ENCODE measurements around the gene CHRM4.

Gene CHRM4

DNA sequence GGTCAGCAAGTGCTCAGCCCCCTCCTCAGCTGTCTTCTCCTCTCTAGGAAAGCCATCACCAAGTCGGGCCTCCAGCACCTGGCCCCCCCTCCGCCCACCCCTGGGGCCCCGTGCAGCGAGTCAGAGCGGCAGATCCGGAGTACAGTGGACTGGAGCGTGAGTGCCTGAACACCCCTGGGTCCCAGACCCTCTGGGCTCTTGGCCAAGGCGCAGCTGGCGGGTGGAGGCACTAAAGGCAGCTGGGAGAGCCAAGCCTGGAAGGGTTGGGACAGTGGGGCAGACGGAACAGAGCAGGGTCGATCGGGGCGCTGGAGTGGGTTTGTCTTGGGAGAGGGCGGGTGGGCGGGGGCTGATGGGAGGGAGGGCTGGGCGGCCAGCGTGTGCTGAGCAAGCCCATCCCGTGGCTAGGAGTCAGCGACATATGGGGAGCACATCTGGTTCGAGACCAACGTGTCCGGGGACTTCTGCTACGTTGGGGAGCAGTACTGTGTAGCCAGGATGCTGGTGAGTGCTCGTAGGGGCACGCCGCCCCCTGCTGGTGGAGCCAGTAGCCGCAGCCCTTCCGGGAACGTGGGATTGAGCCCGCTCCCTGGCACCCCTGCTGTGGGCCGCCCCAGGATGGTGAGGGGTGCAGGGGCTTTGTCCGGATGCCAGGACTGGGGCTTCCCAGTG, 24.2 kb downstream of the CHRM4 start:
- no peak for DNase-seq

DNA sequence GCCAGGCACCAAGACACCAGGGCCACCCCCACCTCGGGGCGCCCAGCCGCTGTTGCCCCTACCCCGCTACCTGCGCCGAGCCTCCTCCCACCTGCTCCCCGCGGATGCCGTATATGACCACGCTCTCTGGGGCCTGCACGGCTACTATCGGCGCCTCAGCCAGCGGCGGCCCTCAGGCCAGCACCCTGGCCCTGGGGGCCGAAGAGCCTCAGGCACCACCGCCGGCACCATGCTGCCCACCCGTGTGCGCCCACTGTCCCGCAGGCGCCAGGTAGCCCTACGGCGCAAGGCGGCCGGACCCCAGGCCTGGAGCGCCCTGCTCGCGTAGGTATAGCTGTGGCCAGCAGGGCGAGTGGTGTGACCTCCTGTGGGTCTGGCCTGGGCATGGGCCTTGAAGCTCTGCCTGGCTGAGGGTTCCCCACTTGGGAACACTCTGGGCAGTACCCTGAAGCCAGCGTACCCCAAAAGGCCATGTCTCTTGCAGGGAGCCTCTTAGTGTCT, 24.9 kb downstream of the CHRM4 start:
- no peak for DNase-seq

DNA sequence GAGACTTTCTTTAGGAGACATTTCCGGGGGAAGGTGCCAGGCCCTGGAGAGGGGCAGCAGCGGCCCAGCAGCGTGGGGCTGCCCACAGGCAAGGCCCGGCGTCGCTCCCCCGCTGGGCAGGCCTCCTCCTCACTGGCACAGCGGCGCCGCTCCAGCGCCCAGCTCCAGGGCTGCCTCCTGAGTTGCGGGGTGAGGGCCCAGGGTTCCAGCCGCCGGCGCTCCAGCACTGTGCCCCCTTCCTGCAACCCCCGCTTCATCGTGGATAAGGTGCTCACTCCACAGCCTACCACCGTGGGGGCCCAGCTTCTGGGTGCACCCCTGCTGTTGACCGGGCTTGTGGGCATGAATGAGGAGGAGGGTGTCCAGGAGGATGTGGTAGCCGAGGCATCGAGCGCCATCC, 25.3 kb downstream of the CHRM4 start:
- DNase-seq = no peak

DNA sequence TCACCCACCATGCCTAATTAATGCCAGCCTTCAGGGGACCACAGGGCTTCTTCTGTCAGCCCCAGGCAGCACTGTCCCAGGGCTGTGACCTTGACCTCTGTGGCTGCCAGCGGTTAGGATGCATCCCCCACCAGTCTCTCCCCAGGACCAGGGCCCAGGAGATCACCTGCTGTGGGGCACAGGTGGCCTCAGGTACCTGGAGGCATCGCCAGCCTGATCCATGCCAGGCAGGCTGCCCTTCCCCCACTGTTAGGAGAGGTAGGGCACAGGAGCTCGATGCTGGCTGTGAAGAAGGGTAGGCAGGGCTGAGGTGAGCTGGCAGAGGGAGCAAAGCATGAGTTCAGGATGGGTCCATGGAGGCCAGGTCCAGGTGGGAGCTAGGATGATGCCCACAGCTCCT, 26.8 kb downstream of the CHRM4 start:
- no peak for DNase-seq

DNA sequence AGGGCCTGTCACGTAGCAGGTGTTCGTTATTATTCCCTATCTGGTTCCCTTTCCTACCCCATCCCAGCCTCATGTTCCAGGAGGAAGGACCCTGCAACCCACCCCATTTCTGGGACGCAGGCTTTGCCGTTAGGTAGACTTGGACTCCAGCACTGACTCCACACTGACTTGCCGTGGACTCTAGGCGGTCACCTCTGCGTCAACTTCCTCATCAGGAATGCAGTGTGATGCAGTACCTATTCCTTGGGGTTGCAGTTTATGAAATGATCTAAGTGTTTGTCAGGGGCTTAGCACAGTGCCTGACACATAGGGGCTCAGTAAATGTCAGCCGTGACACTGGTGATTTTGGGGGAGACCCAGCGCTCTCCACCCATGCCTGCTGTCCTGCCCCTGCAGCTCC, 27.5 kb downstream of the CHRM4 start:
- no peak for DNase-seq

DNA sequence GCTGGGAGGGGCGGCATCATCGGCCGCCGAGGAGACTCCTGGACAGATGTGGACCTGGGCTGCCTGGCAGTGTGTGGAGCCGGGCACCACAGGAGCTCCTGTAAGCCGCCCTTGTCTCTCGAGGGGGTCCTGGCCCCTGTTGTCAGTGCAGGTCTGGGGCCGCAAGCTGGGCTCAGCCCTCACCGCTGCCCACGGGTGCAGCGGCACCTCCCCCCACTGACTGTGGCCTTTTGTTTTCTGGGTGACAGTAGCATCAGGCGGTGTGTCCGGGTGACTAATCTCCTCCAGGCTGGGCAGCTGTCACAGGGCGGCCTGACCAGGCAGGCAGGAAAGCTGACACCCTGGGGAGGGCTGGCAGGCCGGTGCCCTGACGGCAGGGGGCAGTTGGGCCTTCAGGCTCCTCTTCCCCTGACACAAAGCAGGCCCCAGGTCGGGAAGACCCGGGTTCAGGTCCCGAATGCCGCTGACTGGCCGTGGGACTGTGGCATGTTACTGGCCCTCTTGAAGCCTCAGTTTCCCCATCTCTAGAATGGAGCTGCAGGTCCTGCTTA, 28.0 kb downstream of the CHRM4 start:
- DNase-seq = peak; percentile 79

DNA sequence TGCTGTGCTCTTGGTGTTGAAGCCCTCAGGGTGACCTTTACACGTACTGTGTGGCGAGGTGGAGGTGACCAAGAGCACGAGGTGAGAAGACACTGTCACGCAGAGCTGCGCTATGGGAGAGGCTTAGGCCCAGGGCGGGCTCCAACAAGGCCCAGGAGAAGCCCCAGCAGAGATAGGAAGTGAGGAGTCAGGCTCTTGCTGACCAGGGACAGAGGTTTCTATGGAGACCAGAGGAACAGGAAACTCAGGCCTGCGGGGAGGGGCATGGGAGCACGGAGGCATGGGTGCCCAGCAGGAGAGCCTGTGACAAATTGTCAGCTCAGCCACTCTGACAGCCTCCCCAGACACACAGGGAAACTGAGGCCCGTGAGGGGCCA, 28.6 kb downstream of the CHRM4 start:
- DNase-seq = peak; percentile 72

DNA sequence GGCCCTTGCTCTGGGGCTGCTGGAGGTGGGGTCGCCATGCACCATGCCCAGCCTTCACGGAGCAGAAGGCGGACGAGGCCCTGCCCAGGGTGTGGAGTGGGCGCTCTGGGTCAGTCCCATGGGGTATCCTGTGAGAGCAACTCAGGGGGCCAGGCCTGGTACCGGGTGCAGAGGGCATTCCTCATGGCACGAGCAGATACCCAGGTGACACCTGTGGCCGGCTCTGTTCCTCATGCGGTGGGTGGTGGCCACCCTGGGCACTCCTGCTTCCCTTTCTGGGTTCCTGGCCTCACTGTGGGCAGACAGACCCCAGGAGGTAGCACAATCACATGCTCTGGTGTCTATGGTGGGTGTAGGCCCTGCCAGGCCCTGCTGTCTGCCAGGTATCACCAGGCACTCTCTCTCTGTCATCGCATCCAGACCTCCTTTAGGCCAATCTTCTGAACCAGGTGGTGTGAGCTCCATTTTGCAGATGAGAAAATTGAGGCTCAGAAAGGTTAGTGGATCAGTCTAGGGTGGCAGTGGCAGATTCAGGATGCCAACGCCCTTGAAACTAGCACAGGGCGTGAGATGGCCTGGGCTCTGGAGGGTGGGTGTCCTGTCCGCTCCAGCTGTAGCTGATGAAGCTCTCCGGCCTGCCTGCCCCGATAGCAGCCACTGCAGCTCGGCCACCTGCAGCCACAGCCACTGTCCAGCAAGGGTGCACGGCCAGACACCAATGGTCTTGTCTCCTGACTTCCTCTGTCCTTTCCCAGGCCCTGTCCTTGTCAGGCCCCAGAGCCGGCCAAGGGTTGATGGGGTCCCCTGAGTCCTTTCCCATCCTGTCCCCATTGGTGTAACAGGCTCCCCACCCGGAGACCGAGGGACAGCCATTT, 29.2 kb downstream of the CHRM4 start:
- no peak for DNase-seq

DNA sequence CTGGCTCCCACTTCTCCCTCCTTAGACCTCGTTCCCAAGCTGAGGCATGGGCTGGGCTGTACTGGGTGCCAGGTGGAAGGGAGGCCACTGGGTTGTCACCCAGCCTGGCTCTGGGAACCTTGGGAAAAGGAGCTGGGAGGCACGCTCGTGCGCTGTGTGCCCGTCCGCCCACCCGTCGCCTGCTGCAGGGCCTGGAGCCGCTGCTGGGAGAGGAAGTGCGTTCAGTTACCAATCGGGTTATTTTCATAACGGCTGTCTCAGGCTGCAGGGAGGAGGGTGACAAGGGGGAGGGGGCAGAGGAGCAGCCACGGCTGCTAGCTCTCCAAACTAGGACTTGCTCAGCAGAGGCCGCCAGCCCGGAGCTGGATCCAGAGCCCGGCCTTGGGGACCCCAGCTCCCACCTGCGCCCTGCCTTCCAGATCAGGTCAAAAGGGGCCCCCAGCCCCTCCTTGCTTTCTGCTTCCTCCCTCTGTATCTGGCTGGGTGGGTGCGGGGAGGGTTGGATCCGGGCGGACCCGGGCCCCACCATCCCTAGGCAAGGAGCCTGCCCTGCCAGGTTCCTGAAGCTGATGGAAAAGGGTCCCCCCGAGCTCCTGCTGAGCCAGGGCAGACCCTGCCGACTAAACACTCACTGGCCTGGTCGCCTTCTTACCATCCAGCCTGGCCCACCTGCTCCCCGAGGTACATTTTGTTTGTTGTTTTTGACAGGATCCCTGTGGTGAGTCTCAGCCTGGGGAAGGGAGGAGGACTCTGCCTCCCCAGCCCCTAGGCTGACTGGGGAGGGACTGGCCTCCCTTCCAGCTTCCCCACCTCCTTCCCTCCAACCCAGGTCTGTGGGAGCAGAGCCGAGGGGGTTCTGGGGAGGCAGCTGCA, 30.1 kb downstream of the CHRM4 start:
- DNase-seq = no peak

DNA sequence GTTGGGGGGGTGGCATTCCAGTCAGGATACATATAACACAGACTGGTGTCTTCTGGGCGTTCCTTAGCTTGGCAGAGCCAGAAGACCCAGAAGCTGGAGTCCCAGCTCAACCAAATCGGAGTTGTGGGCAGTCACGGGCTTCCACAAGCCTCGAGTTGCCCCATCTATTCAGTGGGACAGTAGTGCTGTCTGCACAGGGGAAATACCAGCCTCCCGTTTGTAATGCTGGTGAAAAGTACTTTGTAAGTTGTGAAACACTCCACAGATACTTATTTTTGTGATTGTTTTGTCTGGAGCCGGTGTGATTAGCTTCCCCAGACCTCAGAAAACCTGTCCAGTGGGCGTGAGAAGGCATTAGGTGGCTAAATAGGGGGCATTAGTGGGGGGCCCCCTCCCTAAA, 30.7 kb downstream of the CHRM4 start:
- DNase-seq = no peak

DNA sequence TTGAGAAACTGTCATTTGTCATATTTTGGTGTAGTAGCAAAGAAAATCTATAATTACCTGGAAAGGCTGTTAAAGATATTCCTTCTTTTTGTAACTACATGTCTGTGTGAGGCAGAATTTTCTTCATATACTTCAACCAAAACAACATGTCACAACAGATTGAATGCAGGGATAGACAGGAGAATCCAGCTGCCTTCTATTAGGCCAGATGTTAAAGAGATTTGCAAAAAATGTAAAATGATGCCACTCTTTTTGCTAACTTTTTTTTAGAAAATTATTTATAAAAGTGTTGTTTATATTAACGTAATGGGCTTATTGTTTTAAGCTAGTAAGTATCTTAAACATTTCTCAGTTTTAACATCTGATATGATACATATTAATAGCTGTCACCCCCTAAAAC, 31.6 kb downstream of the CHRM4 start:
- no peak for DNase-seq

DNA sequence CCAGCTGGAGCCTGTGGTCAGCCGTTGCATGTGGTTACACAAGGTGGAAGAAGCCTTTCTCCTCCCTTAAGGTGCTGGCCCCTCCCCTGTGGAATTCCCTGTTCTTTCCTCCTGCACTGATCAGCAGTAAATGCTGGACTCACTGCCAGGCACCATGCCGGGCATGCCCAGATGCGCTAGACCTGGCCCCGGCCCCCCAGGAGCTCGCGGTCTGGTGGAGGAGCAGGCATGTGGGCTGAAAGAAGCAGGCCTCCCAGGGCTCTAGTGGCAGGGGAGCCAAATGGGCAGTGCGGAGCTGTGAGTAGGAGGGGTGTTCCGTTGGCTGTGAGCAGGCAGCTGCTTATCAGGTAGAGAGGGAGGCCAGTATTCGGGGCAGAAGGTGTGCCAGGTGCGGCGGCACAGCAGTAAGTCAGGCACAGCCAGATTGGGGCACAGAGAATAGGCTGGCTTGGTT, 34.1 kb downstream of the CHRM4 start:
- DNase-seq = no peak

DNA sequence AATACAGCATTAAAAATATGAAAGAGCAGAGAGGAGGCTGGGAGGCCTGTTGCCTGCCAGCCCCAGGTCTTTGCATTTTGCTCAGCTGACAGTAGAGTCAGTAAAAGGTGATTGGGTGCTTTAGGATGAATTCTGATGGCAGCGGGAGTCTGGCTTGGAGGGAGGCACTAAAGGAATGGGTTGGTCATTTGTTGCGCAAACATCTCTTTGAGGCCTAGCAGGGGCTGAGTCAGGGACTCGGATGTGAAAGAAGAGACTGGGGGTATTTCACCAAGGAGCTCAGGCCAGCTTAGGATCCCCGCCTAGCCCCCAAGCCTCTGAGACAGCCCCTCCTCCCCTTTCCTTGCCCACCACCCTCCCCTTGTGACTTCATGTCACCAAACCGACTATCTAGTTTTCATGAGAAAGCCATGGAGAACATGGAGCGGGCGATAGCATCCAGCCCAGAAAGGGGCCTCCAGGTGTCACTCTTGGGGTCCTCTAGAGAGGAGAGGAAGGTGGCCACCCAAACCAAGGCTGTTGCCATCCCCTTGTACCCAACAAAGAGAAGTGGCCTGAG, 34.6 kb downstream of the CHRM4 start:
- no peak for DNase-seq

DNA sequence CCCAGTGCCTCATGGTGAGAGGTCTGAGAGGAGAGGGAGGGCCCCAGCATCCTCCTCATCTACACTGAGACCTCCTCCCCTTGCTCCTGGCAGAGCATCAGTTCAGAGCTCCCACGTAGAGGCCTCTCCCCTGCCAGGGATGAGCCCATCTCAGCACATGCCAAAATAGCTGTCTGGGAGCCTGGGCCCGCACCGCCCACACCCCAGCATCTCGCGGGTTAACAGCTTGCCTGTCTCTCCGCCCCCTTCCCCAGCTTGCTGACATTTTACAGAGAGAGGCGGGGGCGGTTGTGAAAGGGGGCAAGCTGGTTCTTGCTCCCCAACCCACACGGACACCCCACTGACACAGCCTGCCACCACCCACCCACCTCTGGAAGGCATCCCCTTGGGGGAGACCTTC, 37.9 kb downstream of the CHRM4 start:
- DNase-seq = no peak

DNA sequence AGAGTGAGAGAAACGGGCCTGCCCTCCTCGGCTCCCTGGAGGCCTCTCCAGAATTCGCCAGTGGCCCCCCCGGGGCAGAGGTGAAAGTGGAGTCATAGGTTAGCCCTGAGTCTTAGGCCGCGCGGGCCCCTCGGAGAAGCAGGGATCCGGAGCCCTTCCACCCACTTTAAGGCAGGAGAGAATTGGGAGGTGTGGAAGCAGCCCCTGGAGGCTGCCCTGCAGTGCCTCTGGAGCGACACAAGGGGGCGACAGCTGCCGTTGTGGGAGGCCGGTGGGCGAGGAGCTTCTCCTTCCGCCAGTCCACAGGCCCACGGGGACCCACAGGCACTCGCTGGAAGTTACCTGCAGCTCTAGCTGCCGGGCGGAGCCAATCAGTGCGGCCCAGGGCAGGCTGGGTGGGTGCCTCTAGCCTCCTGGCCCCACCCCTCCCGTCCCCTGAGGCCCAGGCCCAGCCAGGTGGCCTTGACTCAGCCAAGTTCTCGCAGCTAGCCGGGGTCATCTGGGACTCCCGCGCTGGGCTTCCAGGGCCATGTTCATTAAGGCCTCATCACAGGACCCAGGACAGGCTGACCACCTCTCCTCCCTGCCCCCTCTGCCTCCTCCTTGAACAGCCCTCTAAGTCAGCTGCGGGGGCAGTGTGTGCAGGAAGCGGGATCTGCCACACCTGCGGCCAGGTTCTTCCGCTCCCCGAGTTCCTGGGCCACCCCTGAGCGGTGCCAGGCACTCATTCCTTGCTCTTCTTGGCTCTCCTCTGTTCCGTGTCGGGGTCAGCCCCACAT, 39.3 kb downstream of the CHRM4 start:
- no peak for DNase-seq

DNA sequence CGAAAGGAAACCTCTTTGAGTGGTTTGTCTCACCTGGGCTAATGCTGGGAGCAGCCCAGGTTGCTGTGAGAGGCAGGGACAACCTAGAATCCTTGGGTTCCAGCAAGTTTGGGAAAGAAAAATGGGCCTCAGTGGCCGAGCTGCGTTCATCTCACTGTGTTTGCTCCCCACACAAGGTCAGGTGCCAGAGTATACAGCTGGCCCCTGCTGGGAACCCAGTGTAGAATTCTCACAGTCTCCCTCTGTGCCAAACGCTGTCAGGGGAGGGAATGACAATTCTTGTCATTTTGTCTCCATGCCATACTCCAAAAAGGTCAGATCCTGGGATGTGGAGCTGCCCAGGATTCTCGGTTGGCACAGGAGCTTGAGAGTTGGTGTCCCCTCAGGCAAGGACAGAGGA, 40.0 kb downstream of the CHRM4 start:
- no peak for DNase-seq

DNA sequence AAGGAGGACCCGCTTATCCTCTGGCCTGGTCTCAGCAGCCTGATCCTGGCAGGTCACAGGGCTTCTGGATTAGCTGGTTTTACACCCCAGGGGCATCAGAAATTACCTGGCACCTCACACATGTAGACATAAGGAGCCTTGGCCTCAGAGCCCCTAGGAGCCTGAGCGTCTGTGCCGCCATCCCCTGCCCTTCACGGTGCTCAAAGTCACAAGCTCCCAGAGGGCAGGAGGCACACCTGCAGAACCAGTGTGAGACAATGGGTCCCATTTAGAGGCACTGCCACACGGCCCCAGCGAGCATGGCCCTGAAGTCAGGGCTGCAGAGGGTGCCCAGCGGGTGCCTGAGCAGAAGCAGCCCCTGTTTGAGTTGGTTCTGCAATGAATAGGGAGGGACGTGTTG, 40.4 kb downstream of the CHRM4 start:
- no peak for DNase-seq

DNA sequence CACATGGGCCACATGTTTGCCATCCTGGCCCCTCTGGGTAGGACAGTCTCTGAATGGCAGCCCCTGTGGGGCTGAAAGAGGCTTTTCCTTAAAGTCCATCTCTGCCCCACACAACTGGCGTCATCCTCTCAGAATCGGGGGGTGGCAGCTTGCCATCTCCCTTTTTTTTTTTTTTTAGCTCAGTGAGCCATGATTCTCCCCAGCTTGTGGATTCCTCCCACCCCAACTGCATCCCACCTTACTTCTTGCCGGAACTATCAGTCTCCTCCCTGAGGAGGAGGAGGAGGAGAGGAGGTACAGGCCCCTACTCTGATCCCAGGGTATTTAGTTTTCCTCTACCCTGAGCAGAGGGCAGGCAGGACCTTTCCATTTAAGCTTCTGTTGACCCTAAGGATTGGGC, 40.9 kb downstream of the CHRM4 start:
- no peak for DNase-seq

DNA sequence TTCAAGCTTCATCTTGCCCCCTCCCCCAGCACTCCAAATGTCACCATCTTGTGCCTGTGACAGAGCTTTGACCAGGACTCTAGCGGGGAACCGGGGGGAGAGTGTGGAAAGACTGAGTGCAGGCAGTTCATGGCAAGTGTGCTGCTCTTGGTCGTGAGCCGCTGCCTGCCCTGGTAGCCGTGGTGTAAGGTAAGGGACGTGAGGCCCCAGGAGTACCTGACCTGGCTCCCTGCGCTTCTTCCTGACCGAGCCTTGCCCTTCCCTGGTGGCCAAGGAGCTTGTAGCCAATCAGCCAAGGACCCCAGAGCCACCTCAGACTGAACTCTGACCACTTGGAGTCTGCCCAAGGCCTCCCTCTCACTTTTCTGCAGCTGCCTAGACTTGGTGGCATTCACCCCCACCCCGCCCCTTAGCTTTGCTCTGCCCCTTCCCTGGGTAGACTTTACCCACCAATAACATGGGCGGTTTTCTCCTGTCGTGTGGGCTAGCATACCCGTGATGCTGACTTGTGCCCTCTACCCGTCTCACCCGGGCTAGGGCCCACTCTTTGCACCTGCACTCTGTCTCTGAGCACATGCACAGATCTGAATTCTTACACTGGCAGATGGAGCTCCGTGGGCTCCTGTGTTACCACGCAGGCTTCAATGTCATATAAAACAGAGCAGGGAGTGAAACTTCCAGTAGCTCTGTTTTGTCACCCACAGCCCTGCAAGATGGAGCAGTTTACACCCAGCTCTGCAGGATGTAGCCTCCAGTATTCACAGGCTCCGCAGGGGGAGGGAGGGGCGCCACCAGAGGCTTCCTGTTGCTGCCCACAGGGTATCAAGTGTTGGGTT, 42.8 kb downstream of the CHRM4 start:
- DNase-seq = no peak

DNA sequence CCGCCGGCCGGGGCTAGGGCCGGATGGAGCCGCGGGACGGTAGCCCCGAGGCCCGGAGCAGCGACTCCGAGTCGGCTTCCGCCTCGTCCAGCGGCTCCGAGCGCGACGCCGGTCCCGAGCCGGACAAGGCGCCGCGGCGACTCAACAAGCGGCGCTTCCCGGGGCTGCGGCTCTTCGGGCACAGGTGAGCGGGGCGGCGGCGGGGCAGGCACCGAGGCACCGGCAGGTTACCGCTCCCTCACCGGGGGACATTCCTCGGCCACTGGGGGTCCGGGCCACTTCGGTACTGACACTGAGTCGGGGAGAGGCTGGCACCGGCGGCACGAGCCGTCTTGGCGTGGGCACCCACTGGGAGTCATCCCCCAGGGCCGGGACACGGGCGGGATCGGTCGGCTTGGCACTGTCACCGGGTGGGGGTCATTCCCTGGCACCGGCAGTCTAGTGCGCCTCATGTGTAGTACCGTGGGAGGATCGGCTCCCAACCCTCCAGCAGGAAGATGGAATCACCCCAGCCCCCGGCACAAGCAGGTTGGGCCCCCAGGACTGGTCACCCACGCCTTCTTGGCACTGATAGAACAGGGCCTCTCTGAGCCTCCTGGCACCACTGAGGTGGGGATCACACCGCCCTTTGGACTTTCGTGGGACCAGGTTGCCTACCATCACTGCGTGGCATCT, 43.8 kb downstream of the CHRM4 start:
- no peak for DNase-seq
